Left renal cortex interstitium (tissue), 4 donors: ENCODE data around the gene ADORA1. TPM values are rescaled to one million over a fixed set of nuclear protein-coding genes. Genes with fewer than 3 reads are reported as not detected.

ENCODE experiments used
- DNase-seq, 4 donors: peaks; one replicate each; pipeline ENCODE4 v3.0.0-alpha.2; 2013; ENCODE audit warnings: low read depth in 4 of 4, low spot score in 2 of 4, missing footprints in 1 of 4
- polyA plus RNA-seq, 4 donors: library from polyadenylated mRNA; unstranded; fragments of 120-200 nt; gene quantifications; one replicate each; pipeline ENCODE4 v1.2.1, GENCODE V29; 2013; ENCODE audit not compliant: insufficient read length in 4 of 4

Gene ADORA1
- polyA plus RNA-seq, 4 donors = 3.7 to 8.7 (median 5.9) TPM

DNA sequence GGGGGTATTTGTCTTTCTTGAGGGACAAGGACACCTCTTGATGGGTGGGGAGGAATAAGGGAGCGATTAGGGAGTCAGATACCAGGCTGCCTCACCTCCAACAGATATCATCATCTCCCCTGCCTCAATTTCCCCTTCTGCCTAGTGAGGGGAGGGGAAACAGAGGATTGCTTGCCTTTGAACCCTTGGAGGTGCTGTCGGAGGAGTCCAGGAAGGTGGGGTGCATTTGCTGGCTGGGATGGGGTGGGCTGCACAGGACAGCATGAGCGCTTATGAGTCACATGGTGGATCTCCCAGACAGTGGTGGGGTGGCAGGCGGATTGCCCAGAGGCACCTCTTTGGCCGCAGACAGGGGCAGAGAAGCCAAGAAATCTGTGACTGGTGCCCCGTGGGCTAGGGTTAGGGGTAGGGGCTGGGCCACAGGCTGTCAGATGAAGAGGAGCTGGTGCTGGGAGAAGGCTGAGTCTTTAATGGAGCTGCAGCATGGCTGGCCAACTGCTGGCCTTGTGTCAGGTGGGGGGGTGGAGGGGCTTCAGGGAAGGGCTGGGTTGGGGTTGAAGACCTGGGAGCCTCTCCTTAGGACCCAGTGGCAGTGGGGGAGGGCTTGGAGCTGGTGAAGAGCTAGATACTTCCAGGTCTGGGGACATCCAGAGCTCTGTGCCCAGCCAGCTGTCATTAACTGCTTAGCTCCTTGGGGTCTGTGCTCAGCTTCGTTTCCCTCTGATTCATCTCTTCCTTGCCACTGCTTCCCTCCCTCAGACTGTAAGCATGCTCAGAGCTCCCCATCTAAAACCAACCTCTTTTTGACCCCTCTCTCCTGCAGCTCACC lies 7.0 kb upstream of the ADORA1 start:
- DNase-seq = no peak

GRCh38 chr1:203121186-203122015 lies 6.1 kb upstream of the ADORA1 start:
- no peak for DNase-seq

DNA sequence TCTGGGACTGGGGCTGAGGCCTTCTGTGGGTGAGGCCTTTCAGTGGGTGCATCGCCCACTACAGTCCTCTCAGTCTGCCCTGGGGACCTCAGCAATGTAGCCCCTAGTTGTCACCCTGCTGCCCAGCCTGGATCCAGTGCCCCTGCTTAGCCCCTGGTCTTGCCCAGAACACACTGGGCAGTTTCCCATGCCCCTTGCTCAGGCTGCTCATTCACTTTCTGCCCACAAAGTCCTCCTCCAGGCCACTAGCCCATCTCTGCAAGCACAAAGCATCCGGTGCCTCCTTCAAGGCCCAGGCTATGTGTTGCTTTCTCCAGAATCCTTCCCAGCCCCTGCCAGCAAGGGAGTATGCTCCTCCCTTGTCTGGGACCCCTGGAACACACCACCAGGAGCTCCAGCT lies 5.4 kb upstream of the ADORA1 start:
- no peak for DNase-seq

DNA sequence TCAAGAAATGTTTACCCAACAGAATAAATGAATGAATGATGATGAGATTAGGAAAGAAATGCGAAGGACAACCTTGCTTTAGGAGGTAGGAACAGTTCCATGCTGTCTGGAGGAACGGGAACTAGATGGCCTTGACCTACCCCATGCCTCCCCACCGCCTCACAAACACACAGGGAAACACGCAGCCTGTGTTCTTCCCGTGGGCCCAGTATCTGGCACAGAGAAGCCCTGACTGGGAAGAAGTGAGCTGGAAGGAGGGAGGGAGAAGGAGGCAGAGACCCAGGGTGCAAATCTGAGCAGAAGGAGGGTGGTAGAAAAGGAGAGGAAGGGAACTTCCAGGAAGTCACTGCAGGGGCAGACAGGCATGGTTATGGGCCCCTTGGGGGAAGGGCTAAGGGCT lies 3.5 kb upstream of the ADORA1 start:
- no peak for DNase-seq

DNA sequence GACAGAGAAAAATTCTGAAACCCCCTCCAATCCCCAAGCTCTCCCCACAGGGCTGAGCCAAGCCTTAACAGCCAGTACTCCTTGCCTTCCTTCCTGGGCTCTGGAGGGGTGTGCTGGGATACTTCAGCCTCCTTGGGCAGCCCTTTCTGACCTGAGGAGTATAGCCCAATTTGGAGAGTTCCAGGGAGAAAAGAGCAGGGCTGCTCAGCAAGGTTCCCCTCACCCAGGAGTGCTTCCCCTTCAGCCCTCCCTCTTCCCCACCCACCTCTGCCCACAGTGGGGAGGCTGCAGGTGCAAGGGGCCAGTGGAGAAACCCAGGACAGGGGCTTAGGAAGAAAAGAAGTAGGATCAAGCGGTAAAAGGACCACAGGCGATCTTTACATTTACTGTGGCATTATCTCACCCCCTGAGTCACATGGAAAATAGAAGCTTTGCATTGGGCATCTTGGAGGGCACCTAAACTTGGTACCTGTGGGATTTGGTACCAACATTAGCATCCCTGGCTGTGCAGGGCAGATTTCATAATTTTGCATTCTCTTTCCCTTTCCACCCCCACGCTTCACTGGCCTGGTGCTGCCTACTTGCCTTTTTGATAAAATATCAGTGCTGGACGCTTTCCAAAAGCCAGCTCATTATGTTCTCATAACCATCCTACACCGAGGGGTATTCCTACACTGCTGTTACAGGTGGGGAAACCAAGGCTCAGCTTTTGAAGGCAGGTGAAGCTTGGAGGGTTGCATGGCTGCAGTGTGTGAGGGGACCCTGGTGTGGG lies 2.8 kb upstream of the ADORA1 start:
- no peak for DNase-seq

GRCh38 chr1:203126151-203126865 lies 1.2 kb upstream of the ADORA1 start:
- peak in 1 of 4 donors; percentile 54 for DNase-seq

DNA sequence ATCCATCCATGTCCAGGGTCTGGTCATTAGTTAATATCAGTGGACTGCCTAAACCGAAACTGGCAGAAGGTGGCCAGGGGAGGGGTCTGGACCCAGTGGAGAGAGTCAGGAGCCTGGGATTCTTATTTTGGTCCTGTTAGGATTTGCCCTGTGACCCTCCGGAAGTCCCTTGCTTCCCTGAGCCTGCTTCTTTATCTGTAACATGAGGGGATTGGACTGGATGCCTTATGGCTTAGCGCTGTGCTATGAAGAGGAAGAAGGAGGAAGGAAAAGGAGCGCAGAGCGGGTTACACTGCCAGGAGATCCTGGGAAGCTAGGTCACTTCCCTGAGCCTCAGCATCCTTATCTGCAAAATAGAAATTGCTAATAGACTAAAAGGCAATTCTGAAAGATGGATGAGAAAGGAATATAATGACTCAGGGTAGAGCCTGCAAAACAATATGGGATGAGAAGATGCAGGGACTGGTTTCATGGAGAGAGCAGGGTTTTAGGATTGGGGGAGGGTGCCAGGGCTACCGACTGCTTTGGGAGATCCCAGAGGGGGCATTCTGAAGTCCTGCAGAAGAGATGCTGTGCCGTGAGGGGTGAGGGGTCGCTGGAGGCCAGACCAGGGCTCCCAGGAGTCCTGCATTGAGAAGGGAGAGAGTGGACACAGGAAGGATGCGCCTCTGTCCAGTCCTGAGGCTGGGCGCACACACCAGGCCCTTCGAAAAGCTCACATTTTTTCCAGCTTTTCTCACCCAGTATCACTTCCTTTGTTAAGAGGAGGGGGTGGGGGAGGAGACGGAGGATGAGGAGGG lies 460 bp upstream of the ADORA1 start:
- DNase-seq = no peak

DNA sequence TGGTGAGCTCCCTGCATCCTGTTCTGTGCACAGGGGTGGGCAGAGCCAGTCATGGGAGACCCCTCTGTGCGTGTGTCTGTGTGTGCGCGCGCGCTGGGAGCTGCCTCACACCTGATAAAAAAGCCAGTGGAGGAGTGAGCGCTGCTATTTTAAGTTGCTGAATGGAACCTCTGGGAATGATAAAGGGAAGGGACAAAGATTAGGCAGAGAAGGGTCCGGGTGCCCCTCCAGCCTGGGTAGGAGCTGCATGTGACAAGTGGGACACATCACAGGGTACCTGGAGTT lies 847 bp downstream of the ADORA1 start:
- DNase-seq = no peak

GRCh38 chr1:203128716-203129500 lies 1.4 kb downstream of the ADORA1 start:
- DNase-seq = no peak

- DNase-seq = no peak
Observed at GRCh38 chr1:203129501-203130231, 2.1 kb downstream of the ADORA1 start.

DNA sequence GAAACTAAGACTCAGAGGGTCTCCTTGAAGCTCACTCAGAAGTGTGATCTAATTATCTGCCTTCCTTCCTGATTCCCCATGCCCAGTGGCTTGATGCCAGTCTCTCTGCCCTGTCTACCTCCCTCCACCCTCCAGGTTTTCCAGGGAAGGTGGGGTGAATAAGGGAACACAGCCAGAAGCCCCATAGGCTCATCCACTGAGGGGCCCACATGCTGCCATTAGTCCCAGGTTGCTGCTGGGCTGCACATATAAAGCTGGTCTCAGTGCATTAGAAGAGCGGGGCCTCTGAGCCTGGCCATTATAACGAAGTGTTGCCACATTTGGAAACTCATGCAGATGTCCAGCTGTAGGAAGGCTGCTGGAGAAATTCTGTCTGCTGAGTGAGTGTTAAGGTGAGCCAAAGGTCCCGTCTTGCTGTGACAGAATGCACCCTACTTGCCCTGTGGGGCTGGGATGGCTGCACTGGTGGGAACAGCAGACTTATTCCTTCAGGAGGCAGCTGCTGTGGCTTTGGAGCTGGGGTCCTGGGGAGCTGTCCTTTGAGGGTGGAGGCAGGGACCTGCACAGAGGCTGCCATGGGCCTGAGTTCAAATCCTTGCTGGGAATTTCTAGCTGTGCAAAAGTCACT lies 2.9 kb downstream of the ADORA1 start:
- DNase-seq = no peak

DNA sequence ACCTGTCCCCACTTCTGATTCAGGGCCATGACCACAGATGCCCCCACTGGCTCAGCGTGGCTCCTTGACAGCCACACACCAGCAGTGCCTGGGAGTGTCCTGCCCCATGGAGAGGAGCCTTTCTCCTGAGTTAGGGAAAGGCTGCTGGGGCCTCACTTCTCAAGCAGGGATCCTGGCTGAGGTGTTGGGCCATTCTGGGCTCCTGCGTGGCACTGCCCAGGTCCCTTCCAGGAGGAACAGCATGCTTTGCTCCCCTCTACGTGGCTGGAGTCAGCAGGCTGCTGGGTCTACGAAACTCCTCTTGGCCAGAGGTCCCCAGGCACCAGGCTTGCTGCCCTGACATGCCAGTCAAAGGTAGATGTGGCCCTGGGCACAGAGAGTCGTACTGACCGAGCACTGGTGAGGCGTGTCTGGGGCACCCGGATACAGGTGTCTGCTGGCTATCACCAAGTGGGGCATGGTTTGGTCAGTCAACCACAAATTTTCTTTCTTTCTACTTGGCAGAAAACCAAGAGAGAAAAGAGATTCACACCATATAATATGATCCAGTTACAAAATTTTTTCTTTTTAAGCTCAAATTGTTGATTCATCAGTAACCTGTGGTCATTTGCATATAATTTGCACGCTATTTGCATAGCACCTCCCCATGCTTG lies 4.1 kb downstream of the ADORA1 start:
- no peak for DNase-seq

DNA sequence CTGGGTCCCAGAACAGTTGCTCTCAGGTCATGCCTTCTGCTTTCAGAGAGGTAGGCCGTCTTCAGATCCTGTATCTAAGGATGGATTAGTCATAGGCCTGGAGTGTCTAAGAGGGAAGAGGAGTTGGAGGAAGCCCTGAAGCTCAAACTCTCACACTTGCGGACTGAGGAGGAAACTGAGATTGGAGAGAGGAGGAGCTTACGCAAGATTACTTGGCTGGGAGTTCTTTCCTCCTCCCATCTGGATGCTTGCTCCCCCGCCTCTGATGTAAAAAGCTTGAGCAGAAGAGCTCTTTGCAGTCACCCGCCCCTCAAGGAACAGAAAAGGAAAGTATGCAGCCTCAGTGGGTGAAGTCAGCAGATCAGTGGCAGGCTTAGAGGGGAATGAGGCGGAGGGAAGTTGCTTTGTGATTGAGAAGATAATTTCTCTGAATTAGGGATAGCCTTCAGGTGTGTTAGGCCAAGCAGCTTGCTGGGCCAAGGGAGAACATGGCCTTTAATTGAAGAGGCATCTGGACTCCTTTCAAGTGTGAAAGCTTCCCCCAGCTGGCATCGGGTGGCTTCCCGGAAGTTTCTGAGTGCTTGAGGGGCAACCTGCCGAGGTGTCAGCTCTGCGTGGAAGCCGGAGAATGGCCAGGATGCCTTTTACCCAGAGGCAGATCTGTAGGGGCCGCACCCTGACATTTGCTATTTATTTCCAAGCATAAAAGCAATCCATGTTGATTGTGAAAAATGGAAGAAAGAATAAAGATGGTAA lies 6.6 kb downstream of the ADORA1 start:
- DNase-seq = no peak

GRCh38 chr1:203135636-203136305 lies 8.2 kb downstream of the ADORA1 start:
- no peak for DNase-seq

- DNase-seq = no peak
Observed at GRCh38 chr1:203136409-203137042, 9.0 kb downstream of the ADORA1 start.

- DNase-seq = no peak
Observed at GRCh38 chr1:203137324-203137723, 9.8 kb downstream of the ADORA1 start.
